A549 treated with AZD2906 at 1 μM for 4 hours (cell line): ENCODE measurements around the gene SLC2A2. TPM values are rescaled to one million over a fixed set of nuclear protein-coding genes. Genes with fewer than 3 reads are reported as not detected.

Experiments used
- total RNA-seq: library from RNA; stranded (reverse); fragments of 200-300 nt; extraction: Qiagen RNA extraction; gene quantifications from 5 replicates; pipeline ENCODE4 v1.2.3, GENCODE V29; 2022

SLC2A2 gene
- total RNA-seq: not detected in 5 replicates

DNA sequence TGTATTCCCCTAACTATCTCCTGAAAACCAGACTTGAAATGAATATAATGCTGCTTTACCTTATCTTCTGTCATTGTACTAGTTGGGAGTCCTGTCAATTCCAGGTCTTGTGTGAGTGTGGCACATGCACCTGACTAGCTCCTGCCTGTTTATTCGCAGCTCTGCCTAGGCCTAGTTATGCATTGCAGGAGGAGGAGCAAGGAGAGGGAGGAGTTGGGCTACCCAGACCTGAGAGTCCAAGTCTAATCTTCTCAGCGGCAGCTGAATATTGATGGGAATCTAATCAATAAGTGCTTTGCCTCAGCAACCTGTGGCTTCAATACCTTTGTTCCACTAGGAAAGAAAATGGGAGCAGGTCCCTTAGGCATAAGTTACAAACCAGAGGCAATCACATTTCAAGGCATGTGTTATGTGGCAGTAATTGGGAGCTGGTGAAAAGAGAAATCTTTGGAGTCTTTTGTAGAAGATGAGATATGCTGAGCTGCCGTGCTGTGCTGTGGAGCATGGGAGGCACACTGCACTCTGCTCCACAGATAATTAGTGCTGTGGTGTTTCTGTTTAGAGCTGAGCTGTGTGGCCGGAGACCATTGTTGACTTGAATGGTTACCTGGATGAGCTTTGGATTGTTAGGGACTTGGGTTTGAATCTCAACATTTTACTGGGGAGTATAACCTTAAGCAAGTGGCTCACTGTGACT, at the start of gene SLC2A2:
Gene SLC2A2 (minus strand): TSS at position 124 of the 697 bp plus-strand sequence. CDS start 50 bp downstream, at position 74.

Other genes starting within 250 kb of the SLC2A2 start
- gene RPL22L1, start 156.5 kb downstream of the SLC2A2 start, total RNA-seq: 194 to 287 TPM (median 239 TPM) in 5 replicates
- 11.4 to 12.9 TPM (median 12.3 TPM) in 5 replicates for gene EIF5A2, start 118.1 kb downstream of the SLC2A2 start, total RNA-seq